ENCODE data around the gene ATP6AP2.

DNA sequence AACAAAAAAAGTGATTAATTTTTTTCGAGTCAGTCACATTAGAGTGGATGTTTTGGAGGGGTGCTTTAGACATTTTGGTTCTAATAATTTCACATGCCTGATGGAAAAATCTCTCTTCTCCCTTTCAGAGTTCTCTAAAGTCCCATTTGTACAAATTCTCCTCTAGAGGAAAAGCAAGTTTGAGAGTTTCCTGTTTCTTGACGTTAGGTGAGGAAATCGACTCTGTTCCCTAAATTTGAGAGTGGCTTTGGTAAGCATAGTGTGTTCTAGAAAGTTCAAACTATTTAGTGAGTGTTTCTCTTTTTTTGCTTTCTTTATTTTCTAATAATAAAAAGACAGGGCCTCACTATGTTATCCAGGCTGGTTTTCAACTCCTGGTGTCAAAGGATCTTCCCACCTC is 1.6 kb upstream of the ATP6AP2 start:
- TF ChIP-seq CTCF (optimal IDR thresholded peaks at IDR 0.05 in 1 of 3, IDR thresholded peaks at IDR 0.05 in 1 of 3, conservative IDR thresholded peaks at IDR 0.05 in 1 of 3; ENCODE audit: extremely low read depth in 1 of 3, insufficient read depth in 2 of 3, low read length in 3 of 3), result no peak
- TF ChIP-seq EZH2 (IDR thresholded peaks at IDR 0.05; ENCODE audit: low read length), result no peak
